Lung microvascular endothelial cell (primary cell): ENCODE measurements around the gene LRRC23. TPM values are rescaled to one million over a fixed set of nuclear protein-coding genes. Genes with fewer than 3 reads are reported as not detected.

Experiments
- DNase-seq, 2 donors: peaks; one replicate each; pipeline versions ENCODE4 v3.0.0 to v3.0.0-alpha.2; 2010; ENCODE audit warnings: low read depth in 2 of 2
- total RNA-seq: library from RNA; depleted of rRNA; stranded (reverse); fragments of >200 nt; gene quantifications from 2 replicates; pipeline ENCODE4 v1.2.1, GENCODE V29; 2014

LRRC23 gene
- total RNA-seq, 1 donor from 2014 or later, result 3.4 TPM

DNA sequence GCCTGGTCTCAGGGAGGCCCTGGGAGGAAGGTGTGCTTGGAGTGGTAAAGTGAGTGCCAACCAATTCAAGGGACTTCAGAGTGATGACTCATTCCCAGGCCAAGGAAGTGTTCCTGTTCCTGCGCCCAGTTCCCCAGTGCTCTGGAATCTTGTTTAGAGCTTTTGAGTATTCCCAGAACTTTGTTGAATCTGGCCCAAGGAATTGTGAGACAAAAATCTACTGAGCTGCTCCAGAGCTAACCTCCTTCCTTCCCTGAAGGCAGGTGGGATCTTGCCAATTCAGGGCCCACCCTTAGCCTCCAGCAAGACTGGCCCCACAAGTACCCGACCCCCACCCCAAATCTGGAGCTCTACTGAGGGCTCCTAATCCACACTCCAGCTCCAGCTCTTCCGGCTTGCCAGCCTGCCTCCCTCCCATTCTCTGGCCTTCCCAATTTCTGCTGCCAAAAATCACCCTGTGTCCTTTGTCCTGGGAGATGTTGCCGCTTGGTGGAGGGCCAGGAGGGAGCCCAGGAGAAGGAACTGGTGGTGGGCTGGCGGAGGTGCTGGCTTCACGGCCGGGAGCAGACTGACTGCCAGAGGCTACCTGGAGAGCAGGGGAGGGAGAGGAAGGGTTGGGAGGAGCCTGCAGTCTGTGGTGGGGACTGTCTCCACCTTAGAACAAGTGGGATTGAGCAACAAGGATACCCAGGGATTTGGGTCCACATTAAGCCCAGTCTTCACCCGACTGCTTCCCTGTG lies 21.1 kb downstream of the LRRC23 start:
- peak in 1 of 2 donors; percentile 87 for DNase-seq

DNA sequence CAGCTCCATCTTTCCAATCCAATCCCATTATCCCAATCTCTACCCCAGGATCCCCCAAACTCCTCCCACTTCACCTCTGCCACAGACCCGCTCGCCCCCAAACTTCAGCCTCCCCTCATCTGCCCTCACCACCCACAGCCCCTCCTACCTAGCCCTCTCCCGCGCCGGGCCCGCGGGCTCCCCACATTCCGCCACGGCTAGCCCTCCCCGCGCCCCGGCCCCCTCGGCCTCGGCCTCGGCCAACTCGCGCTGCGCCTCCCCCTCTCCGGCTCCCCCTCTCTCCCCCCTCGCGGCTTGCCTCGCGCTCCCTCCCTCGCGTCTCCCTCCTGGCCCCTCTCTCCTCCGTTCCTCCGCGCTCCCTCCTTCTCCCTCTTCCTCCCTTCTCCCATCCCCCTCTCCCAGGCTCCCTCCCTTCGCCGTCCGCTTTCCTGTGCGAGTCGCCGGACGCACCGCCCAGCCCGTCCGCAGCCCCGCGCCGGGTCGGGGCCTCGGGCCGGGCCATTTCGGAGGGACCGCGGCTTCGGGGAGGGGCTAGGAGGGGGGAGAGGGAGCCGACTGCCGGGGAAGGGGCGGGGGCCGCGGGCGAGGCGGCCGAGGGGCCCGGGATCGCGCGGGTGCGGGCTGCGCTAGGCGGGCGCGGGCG lies 22.9 kb downstream of the LRRC23 start, which contains the start of gene ATN1:
Gene ATN1 (plus strand): TSS at position 581 of the 643 bp plus-strand sequence. CDS start 6,043 bp downstream, outside the sequence.
- DNase-seq, result peak; percentile 72 to 76

DNA sequence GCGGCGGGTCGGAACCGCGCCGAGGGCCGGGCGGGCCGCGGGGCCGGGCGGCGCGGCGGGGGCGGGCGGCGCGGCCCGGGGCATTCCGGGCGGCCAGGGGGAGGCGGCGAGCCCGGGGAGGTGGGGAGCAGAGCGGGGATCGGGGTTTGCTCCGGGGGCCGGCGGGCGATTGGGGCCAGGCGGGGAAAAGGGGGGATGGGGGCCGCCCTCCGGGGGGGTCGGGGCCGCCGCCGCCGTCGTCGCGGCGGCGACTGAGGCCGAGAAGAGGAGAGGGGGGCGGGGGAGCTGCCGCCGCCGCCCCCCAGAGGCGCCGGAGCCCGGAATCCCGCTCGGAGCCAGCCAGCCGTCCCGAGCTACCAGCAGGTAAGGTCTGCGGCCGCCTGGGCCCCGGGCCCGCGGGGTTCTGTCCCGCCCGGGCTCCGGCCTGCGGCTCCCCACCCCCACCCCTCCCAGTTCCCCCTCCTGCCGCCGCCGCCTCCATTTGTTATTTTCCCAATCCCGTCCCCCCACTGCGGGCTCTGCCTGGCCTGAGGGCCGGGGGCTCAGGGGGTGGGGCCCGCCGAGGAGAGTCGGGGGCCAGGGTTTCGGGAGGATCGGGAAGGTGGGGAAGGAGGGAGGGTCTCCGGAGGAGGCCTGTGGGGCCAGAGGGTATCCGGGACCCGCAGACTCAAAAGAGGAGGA lies 23.5 kb downstream of the LRRC23 start:
- no peak for DNase-seq

DNA sequence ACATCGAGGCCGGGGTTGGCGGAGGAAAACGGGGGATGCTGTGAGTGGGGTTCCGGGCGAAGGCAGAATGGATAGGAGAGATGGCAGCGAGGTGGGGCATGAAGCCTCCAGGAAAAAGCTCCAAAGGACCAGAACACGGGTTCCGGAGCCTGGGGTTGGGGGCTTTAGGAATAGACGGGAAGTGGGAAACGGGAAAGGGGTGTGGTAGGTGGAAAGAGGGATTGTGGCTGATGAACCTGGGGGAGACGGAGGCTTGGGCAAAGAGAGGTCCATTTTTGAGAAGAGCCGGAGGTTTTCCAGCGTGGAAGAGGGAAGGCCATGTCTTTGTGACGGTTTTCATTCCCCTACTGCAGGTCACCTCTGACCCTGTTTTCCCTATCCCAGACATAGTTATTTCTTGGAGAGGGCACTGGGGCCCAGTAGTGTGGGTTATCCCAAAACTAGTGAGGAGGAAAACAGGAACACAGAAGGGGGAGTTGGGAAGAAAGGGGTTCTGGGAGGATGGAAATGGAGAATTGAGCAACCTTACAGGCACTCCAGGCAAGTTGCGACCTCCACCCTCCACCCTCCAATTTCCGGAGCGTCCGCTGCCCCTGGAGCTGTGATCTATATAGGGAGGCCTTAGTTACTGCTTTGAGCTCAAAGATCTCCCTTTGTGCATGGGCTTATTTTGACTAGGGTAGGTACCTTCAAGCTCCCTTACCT lies 24.2 kb downstream of the LRRC23 start:
- no peak for DNase-seq

DNA sequence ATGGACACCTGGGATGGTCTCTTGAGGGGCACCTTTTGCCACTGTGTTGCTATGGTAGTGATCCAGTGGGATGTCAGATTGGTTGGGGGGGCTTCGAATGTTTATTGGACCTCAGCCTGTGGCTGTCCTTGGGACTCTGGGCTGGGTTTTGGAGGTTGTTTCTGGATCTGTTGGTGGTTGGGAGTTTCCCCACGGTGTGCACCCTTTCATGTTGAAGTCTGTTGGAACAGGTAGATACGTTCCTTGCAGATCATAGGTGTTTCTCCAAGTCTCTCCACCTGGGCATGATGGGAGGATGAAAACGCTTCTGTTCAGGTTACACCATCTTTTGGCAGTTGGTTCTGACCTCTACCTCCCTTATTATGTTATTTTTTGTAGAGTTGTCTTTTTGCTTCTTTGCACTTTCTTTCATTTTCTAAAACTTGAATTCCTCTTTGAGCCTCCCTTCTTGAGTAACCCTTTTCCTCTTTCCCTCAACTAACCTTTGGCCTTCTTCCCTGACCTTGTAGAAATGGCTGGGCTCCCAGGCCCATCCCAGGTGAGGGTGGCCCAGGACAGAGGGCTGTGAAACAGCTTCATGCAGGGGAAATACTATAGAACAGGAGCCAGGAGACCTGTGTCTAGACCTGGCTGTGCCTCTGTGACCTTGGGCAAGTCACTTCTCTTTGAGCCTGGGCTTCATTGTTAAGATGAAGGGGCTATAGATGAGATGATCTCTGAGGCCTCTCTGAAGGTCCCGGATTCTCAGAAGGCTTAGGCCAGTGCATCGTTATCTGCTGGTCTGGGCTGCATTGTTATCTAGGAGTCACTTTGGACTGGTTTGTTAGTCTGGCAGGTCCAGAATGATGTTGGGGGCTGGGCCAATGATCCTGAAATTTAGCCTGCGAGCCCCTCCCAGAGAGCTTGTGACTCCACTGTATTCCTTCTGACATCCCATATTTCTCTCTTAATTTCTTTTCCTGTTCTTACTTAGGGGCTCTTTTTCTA lies 25.1 kb downstream of the LRRC23 start:
- no peak for DNase-seq

DNA sequence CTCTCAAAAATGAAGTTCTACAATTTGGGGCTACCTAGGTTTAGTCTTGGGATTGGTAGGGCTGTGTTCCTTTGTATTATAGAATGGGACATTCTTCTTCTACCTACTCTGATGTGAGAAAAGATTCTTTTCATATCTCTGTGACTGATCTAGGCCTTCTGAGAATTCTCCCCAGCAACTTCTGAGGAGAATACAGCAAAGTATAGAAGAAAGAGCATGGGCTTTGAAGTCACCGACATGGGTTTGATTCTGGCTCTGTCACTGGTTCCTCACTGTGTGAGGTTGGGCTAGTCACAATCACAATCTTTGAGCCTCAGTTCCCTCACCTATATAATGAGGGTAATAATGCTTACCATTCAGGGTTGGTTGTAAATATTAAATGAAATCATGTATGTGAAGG lies 28.1 kb downstream of the LRRC23 start:
- DNase-seq, result no peak

DNA sequence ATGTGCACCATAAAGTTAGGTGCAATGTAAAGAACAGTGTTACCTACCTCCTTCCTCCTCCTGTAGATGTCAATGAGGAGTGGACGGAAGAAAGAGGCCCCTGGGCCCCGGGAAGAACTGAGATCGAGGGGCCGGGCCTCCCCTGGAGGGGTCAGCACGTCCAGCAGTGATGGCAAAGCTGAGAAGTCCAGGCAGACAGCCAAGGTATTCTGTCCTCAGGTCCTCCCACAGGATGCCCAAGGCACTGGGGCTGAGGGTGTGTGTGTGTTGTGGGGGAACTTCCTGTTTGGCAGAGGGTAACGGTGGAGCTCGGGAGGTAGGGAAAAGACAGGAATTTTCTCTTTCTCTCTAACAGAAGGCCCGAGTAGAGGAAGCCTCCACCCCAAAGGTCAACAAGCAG lies 29.5 kb downstream of the LRRC23 start:
- peak; percentile 62 to 66 for DNase-seq

DNA sequence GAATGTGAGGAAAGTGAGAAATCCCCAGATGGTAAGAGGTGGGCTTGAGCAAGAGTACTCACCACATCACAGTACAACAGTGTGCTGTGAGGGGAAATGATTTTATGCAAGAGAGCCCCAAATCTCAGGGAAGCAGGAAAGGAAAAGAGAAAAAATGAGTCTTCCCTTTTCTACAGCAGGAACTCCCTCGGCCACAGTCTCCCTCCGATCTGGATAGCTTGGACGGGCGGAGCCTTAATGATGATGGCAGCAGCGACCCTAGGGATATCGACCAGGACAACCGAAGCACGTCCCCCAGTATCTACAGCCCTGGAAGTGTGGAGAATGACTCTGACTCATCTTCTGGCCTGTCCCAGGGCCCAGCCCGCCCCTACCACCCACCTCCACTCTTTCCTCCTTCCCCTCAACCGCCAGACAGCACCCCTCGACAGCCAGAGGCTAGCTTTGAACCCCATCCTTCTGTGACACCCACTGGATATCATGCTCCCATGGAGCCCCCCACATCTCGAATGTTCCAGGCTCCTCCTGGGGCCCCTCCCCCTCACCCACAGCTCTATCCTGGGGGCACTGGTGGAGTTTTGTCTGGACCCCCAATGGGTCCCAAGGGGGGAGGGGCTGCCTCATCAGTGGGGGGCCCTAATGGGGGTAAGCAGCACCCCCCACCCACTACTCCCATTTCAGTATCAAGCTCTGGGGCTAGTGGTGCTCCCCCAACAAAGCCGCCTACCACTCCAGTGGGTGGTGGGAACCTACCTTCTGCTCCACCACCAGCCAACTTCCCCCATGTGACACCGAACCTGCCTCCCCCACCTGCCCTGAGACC lies 31.0 kb downstream of the LRRC23 start:
- no peak for DNase-seq

DNA sequence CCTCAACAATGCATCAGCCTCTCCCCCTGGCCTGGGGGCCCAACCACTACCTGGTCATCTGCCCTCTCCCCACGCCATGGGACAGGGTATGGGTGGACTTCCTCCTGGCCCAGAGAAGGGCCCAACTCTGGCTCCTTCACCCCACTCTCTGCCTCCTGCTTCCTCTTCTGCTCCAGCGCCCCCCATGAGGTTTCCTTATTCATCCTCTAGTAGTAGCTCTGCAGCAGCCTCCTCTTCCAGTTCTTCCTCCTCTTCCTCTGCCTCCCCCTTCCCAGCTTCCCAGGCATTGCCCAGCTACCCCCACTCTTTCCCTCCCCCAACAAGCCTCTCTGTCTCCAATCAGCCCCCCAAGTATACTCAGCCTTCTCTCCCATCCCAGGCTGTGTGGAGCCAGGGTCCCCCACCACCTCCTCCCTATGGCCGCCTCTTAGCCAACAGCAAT lies 31.6 kb downstream of the LRRC23 start:
- DNase-seq, result no peak

DNA sequence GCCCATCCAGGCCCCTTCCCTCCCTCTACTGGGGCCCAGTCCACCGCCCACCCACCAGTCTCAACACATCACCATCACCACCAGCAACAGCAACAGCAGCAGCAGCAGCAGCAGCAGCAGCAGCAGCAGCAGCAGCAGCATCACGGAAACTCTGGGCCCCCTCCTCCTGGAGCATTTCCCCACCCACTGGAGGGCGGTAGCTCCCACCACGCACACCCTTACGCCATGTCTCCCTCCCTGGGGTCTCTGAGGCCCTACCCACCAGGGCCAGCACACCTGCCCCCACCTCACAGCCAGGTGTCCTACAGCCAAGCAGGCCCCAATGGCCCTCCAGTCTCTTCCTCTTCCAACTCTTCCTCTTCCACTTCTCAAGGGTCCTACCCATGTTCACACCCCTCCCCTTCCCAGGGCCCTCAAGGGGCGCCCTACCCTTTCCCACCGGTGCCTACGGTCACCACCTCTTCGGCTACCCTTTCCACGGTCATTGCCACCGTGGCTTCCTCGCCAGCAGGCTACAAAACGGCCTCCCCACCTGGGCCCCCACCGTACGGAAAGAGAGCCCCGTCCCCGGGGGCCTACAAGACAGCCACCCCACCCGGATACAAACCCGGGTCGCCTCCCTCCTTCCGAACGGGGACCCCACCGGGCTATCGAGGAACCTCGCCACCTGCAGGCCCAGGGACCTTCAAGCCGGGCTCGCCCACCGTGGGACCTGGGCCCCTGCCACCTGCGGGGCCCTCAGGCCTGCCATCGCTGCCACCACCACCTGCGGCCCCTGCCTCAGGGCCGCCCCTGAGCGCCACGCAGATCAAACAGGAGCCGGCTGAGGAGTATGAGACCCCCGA lies 32.2 kb downstream of the LRRC23 start:
- peak in 1 of 2 donors; percentile 46 for DNase-seq

DNA sequence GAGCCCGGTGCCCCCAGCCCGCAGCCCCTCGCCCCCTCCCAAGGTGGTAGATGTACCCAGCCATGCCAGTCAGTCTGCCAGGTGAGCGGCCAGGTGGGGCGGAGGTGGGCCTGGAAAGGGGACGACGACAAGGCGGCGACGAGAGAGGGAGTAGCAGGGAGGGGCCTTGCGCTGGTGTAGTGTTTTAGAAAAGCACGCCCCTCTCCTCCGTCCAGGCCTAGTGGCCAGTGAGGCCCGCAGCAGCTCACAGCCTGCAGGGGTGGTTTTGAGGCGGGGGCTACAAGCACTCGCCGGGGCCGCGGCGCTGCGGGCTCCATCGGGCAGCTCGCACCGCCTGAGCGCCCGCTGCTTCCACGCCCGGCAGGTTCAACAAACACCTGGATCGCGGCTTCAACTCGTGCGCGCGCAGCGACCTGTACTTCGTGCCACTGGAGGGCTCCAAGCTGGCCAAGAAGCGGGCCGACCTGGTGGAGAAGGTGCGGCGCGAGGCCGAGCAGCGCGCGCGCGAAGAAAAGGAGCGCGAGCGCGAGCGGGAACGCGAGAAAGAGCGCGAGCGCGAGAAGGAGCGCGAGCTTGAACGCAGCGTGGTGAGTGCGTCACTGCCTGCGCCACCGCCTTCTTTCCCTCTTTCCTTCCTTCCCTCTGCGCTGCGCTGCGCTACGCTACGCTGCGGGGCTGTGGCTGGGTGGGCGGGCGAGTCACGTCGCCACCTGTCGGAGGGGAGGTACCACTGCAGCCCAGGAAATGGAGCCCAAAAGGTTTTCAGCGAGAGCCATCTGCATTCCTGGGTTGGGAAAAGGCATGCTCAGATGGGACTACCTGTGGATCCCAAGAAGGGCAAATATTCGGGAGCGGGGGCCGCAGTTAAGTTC lies 33.1 kb downstream of the LRRC23 start:
- peak; percentile 98 for DNase-seq

DNA sequence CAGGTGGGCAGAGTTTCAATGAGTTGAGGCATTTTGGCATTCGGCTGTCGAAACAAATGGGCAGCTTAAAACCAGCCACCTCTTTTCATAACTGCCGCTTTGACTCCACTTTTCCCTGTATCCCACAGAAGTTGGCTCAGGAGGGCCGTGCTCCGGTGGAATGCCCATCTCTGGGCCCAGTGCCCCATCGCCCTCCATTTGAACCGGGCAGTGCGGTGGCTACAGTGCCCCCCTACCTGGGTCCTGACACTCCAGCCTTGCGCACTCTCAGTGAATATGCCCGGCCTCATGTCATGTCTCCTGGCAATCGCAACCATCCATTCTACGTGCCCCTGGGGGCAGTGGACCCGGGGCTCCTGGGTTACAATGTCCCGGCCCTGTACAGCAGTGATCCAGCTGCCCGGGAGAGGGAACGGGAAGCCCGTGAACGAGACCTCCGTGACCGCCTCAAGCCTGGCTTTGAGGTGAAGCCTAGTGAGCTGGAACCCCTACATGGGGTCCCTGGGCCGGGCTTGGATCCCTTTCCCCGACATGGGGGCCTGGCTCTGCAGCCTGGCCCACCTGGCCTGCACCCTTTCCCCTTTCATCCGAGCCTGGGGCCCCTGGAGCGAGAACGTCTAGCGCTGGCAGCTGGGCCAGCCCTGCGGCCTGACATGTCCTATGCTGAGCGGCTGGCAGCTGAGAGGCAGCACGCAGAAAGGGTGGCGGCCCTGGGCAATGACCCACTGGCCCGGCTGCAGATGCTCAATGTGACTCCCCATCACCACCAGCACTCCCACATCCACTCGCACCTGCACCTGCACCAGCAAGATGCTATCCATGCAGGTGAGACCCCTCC lies 34.0 kb downstream of the LRRC23 start:
- no peak for DNase-seq

DNA sequence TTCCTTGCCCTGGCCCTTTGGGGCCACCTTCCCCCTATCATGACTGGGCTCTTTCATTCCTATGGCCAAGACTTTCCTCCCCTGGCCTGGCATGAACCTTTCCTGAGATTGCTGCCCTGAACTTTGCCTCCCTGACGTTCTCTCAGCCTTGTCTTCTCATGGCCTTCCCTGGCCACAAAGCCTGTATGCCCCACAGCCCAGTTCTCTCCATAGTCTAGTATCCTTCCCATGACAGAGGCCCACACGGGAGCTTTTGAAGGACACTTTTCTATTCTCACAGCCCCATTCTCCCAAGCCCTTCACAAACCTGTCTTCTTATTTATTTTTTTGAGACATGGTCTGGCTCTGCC lies 34.5 kb downstream of the LRRC23 start:
- DNase-seq, result no peak

DNA sequence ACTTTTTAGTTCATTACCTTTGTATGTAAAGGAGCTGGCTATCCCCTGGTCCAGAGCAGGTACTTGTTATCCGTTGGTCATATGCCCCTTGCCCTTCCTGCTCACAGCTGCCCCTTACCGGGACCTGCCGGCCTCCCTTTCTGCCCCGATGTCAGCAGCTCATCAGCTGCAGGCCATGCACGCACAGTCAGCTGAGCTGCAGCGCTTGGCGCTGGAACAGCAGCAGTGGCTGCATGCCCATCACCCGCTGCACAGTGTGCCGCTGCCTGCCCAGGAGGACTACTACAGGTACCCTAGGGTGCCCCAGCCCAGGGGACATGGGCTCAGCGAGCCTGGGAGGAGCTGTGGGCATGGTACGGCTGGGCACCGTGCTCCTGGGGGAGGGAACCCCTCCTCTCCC lies 36.6 kb downstream of the LRRC23 start:
- DNase-seq, result no peak

DNA sequence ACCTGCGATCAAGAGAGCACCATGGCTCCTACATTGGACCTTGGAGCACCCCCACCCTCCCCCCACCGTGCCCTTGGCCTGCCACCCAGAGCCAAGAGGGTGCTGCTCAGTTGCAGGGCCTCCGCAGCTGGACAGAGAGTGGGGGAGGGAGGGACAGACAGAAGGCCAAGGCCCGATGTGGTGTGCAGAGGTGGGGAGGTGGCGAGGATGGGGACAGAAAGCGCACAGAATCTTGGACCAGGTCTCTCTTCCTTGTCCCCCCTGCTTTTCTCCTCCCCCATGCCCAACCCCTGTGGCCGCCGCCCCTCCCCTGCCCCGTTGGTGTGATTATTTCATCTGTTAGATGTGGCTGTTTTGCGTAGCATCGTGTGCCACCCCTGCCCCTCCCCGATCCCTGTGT lies 37.2 kb downstream of the LRRC23 start:
- no peak for DNase-seq

DNA sequence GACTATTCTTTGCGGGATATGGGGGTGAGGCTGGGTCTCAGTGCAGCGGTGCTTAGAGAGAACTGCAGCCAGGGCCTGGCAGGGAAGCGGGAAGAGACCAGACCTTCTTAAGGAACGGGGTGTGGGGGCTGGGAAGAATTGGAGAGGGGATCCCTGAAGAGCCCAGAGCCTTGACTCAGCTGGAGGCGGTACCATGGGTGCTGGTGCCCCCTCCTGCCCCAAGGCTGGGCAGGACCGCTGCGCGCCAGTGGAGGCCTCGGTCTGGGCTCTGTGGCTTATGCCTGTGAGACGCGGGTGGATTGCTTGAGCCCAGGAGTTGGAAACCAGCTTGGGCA lies 37.7 kb downstream of the LRRC23 start:
- no peak for DNase-seq

DNA sequence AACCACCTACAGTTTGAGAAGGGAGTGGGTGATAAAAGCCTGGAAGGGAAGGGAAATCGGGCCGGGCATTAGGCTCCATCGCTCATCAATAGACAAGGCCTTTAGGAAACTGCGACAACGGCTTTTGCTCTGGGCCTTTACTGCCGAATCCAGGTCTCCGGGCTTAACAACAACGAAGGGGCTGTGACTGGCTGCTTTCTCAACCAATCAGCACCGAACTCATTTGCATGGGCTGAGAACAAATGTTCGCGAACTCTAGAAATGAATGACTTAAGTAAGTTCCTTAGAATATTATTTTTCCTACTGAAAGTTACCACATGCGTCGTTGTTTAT lies 38.7 kb downstream of the LRRC23 start:
- peak; percentile 93 to 97 for DNase-seq
